CD4-positive, alpha-beta T cell treated with Interferon gamma for 1 hour (primary cell): ENCODE results near the gene PUM2.

Experiments used
- DNase-seq: peaks from one replicate; pipeline ENCODE4 v3.0.0-alpha.2; 2020

Gene PUM2

DNA sequence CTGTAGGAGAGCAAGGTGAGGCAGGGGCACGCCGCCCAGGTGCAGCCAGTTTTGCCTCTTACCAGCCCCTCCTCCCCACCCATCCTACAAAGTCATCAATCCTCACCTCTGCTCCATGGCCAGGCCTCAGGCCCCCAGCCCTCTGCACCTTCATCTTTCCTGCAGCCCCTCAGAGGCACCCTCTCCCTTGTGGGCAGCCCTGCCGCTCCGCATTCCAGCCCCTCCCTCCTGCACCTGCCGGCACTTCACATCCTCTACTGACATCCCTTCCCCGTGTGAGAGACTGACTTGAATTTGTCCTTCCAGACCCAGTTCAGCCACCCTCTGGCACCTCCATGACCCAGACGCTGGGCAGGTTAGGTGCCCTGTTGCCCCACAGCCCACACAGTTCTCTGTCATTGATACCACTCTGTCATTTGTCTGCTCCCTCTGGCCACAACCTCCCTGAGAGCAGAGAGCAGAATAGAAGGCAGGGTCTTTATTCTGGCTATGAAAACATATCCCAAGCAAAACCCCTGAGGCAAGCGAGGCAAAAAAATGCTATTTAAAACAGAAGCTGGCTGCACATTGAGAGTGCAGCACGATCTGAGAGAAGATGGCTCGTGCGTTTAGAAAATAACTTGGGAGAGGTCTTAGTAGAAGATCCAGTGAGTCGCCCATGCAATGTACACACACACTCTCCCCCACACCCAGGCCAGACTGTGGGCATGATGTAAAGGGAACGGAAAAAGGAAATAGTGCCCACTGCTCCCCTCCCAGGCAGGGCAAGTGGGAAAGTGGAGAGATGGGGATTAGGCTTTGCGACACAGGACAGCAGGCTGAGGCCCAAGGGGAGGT lies 151.6 kb downstream of the PUM2 start:
- DNase-seq, result no peak
